HL-60 (cell line): ENCODE results near the gene MEGF10.

ENCODE experiments used
- POLR2AphosphoS5 ChIP-seq: IDR thresholded peaks from 2 replicates; pipeline ENCODE4 v1.6.1; 2012; ENCODE audit warnings: low read depth
- TF ChIP-seq, protein P1 (sequence below): IDR thresholded peaks from one replicate; pipeline ENCODE4 v1.5.1; 2011; ENCODE audit warnings: low read length, control low read depth, inconsistent platforms; ENCODE audit not compliant: insufficient read depth
- TF ChIP-seq, protein P2 (sequence below): IDR thresholded peaks from 2 replicates; pipeline ENCODE4 v1.6.1; 2012; ENCODE audit warnings: low read depth; ENCODE audit not compliant: insufficient replicate concordance

DNA sequence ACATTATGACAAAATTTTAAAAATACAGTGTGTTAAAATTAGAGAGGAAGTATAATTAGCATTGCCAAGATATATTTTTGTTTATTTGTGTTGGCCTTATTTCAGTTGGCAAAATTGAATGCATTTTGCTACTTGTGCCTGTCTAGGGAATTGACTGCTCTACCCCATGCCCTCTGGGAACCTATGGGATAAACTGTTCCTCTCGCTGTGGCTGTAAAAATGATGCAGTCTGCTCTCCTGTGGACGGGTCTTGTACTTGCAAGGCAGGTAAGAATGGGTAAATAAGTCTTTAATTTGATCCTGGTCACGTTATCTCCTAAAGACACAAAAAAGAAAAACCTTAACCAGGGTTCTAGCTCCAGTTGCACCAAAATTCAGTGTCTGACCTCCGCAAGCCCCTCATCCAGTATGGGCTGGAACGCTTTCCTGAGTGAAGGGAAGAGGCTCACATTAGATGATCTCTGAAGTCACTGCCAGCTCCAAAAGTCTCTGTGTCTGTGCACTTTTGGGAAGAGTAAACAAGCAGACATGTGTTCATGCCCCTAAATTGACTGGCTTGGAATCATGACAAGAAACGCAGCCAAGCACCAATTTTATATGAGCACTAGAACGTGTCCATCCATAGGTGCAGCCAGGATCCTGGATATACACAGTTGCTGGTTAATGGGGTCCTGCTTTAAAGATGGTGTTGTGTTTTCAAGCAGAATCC lies 128.5 kb downstream of the MEGF10 start:
- TF ChIP-seq, protein P1, sequence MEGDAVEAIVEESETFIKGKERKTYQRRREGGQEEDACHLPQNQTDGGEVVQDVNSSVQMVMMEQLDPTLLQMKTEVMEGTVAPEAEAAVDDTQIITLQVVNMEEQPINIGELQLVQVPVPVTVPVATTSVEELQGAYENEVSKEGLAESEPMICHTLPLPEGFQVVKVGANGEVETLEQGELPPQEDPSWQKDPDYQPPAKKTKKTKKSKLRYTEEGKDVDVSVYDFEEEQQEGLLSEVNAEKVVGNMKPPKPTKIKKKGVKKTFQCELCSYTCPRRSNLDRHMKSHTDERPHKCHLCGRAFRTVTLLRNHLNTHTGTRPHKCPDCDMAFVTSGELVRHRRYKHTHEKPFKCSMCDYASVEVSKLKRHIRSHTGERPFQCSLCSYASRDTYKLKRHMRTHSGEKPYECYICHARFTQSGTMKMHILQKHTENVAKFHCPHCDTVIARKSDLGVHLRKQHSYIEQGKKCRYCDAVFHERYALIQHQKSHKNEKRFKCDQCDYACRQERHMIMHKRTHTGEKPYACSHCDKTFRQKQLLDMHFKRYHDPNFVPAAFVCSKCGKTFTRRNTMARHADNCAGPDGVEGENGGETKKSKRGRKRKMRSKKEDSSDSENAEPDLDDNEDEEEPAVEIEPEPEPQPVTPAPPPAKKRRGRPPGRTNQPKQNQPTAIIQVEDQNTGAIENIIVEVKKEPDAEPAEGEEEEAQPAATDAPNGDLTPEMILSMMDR, result no peak
- TF ChIP-seq, protein P2, sequence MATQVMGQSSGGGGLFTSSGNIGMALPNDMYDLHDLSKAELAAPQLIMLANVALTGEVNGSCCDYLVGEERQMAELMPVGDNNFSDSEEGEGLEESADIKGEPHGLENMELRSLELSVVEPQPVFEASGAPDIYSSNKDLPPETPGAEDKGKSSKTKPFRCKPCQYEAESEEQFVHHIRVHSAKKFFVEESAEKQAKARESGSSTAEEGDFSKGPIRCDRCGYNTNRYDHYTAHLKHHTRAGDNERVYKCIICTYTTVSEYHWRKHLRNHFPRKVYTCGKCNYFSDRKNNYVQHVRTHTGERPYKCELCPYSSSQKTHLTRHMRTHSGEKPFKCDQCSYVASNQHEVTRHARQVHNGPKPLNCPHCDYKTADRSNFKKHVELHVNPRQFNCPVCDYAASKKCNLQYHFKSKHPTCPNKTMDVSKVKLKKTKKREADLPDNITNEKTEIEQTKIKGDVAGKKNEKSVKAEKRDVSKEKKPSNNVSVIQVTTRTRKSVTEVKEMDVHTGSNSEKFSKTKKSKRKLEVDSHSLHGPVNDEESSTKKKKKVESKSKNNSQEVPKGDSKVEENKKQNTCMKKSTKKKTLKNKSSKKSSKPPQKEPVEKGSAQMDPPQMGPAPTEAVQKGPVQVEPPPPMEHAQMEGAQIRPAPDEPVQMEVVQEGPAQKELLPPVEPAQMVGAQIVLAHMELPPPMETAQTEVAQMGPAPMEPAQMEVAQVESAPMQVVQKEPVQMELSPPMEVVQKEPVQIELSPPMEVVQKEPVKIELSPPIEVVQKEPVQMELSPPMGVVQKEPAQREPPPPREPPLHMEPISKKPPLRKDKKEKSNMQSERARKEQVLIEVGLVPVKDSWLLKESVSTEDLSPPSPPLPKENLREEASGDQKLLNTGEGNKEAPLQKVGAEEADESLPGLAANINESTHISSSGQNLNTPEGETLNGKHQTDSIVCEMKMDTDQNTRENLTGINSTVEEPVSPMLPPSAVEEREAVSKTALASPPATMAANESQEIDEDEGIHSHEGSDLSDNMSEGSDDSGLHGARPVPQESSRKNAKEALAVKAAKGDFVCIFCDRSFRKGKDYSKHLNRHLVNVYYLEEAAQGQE, result no peak
- TF ChIP-seq POLR2AphosphoS5, result no peak
